GM12801 (cell line): ENCODE data around the gene RANBP2.

ENCODE experiments used
- CTCF ChIP-seq: IDR thresholded peaks from one replicate; pipeline ENCODE4 v1.5.1; 2011; ENCODE audit warnings: control low read depth; ENCODE audit not compliant: insufficient read length; ENCODE audit errors: extremely low read depth

RANBP2 gene

GRCh38 chr2:108806371-108807113, 87.3 kb downstream of the RANBP2 start:
- no peak for TF ChIP-seq CTCF

GRCh38 chr2:108809936-108810335, 90.7 kb downstream of the RANBP2 start:
- TF ChIP-seq CTCF = no peak

- TF ChIP-seq CTCF = no peak
Observed at GRCh38 chr2:108810993-108811957, 92.0 kb downstream of the RANBP2 start.

GRCh38 chr2:108813732-108814131, 94.5 kb downstream of the RANBP2 start:
- TF ChIP-seq CTCF = no peak

- TF ChIP-seq CTCF = no peak
Observed at GRCh38 chr2:108820482-108820881, 101.2 kb downstream of the RANBP2 start.

GRCh38 chr2:108823286-108823685, 104.0 kb downstream of the RANBP2 start:
- no peak for TF ChIP-seq CTCF

- no peak for TF ChIP-seq CTCF
Observed at GRCh38 chr2:108824316-108825070, 105.2 kb downstream of the RANBP2 start.
